Activated CD4-positive, alpha-beta T cell treated with anti-CD3 and anti-CD28 coated beads for 36 hours (primary cell): ENCODE results near the gene MEPCE. TPM values are rescaled to one million over a fixed set of nuclear protein-coding genes. Genes with fewer than 3 reads are reported as not detected.
"Not testable (repeated sequence)": the region's sequence is repeated elsewhere in the genome, so short reads cannot be mapped to it uniquely, and the experiment has no call there.

Source experiments
- ATAC-seq: fragments of 200-7000 bp; cut with Tn5 transposase; one replicate; pipeline ENCODE4 v1.10.0; 2021; ENCODE audit warnings: mild to moderate bottlenecking, moderate library complexity
- CTCF ChIA-PET: fragments of 350-600 bp; sonication (Branson Sonifier 250); formaldehyde crosslinking; loops from one replicate; lab custom pipeline; 2021; ENCODE audit warnings: antibody characterized with exemption; lab: Charles Lee
- POLR2A ChIA-PET: fragments of 350-600 bp; sonication (Branson Sonifier 250); formaldehyde crosslinking; loops from one replicate; lab custom pipeline; 2021; ENCODE audit warnings: antibody characterized with exemption, inconsistent platforms; lab: Charles Lee
- DNase-seq: peaks from one replicate; pipeline ENCODE4 v3.0.0-alpha.2; 2020
- H3K27ac Mint-ChIP-seq: one replicate; pipeline ENCODE4 v1.8.0; 2021; ENCODE audit warnings: mixed read lengths
- H3K27me3 Mint-ChIP-seq: one replicate; pipeline ENCODE4 v1.8.0; 2021; ENCODE audit warnings: mixed read lengths
- H3K36me3 Mint-ChIP-seq: one replicate; pipeline ENCODE4 v1.8.0; 2021; ENCODE audit warnings: low read depth, mixed read lengths
- H3K4me1 Mint-ChIP-seq: one replicate; pipeline ENCODE4 v1.8.0; 2021; ENCODE audit warnings: mixed read lengths
- H3K4me3 Mint-ChIP-seq: one replicate; pipeline ENCODE4 v1.8.0; 2021; ENCODE audit warnings: mild to moderate bottlenecking, moderate library complexity, mixed read lengths
- H3K9me3 Mint-ChIP-seq: one replicate; pipeline ENCODE4 v1.8.0; 2021; ENCODE audit warnings: low read depth, mixed read lengths
- intact Hi-C, 2 experiments: fragments of 100-400 bp; cut with DNase I in 1 of 2; cut with micrococcal nuclease in 1 of 2; formaldehyde crosslinking; loops; one replicate each; pipeline versions ENCODE4 v1.14.2 to v1.15.1; 2022 to 2024; cut with DNase I, micrococcal nuclease
- total RNA-seq, 2 experiments: library from RNA; stranded (reverse); gene quantifications; one replicate each; pipeline ENCODE4 v1.2.3, GENCODE V29; 2021

MEPCE gene
- total RNA-seq, 2 experiments from 2014 or later, result 44.4 to 45.9 TPM

GRCh38 chr7:100434297-100435144 is 4.9 kb downstream of the MEPCE start:
- Mint-ChIP-seq H3K36me3 (peaks cover 54% of the 10 kb centered on the region), H3K4me3 (peak overlapping the region; percentile 89), H3K9me3 (no peaks in the 10 kb centered on the region), H3K4me1 (peaks cover 46% of the 10 kb centered on the region), H3K27ac (peak overlapping the region; percentile 88), H3K27me3 (no peaks in the 10 kb centered on the region)
- ATAC-seq, result no peak
- CTCF ChIA-PET, result interaction anchor here (0.9 to 1.4 kb wide), 4 partner anchors 15 to 272 kb away, joined by 3 to 5 read pairs (median 4); partner anchors contain the start of gene POP7
- DNase-seq, result no peak
- POLR2A ChIA-PET, result interaction anchor here (0.7 to 0.9 kb wide), 3 partner anchors 10 to 152 kb away, joined by 3 to 4 read pairs (median 3); partner anchors contain the start of gene FBXO24
- intact Hi-C loops, result loop anchor here in 1 of 2 experiments (10.0 kb wide), 1 partner anchor 240 kb away; the partner anchor contains the start of gene GNB2

GRCh38 chr7:100435401-100436304 is 6.0 kb downstream of the MEPCE start:
- Mint-ChIP-seq H3K4me1 (peaks cover 43% of the 10 kb centered on the region), H3K27ac (peak overlapping the region; percentile 88), H3K27me3 (no peaks in the 10 kb centered on the region), H3K4me3 (peak overlapping the region; percentile 89), H3K9me3 (no peaks in the 10 kb centered on the region), H3K36me3 (peaks cover 51% of the 10 kb centered on the region)
- peak; percentile 30 for ATAC-seq
- CTCF ChIA-PET, result interaction anchor here (1.0 to 1.4 kb wide), 4 partner anchors 10 to 270 kb away, joined by 3 to 5 read pairs (median 4); partner anchors contain the start of genes POP7 and TSC22D4
- intact Hi-C loops, result loop anchor here (1.0 to 10.0 kb wide), 6 partner anchors 7 to 239 kb away; partner anchors contain the start of genes FBXO24 (in 1 of the 2), GNB2 (in 1 of the 2), LRCH4 (in 1 of the 2) and TSC22D4 (in 1 of the 2)
- POLR2A ChIA-PET, result interaction anchor here (0.7 to 1.5 kb wide), 5 partner anchors 8 to 439 kb away, joined by 3 to 5 read pairs (median 3); partner anchors contain the start of genes POP7 and SRRT
- DNase-seq, result peak; percentile 70

GRCh38 chr7:100437150-100438100 is 7.8 kb downstream of the MEPCE start:
- DNase-seq, result no peak
- Mint-ChIP-seq H3K27ac (peak overlapping the region; percentile 47), H3K27me3 (no peaks in the 10 kb centered on the region), H3K4me1 (peaks cover 26% of the 10 kb centered on the region), H3K9me3 (no peaks in the 10 kb centered on the region), H3K4me3 (peak overlapping the region; percentile 89), H3K36me3 (peaks cover 35% of the 10 kb centered on the region)
- CTCF ChIA-PET, result interaction anchor here (0.6 to 1.0 kb wide), 10 partner anchors 8 to 445 kb away, joined by 3 to 6 read pairs (median 4); partner anchors contain the start of gene TSC22D4
- POLR2A ChIA-PET, result interaction anchor here (0.6 to 1.5 kb wide), 7 partner anchors 9 to 438 kb away, joined by 3 to 5 read pairs (median 4); partner anchors contain the start of genes POP7, SRRT and ZCWPW1
- ATAC-seq, result no peak
- intact Hi-C loops, result loop anchor here in 1 of 2 experiments (2.0 to 10.0 kb wide), 2 partner anchors 13 to 237 kb away; partner anchors contain the start of gene GNB2

GRCh38 chr7:100438172-100438571 is 8.5 kb downstream of the MEPCE start:
- DNase-seq (no peak), ATAC-seq (no peak)
- H3K36me3 Mint-ChIP-seq, result peaks cover 27% of the 10 kb centered on the region
- POLR2A ChIA-PET, result no interaction called here
- CTCF ChIA-PET, result interaction anchor here (0.6 to 0.8 kb wide), 4 partner anchors 15 to 446 kb away, joined by 3 to 6 read pairs (median 4); no protein-coding TSS in a partner anchor
- H3K4me3 Mint-ChIP-seq, result no peak overlapping the region
- H3K27me3 Mint-ChIP-seq, result no peaks in the 10 kb centered on the region
- peaks cover 19% of the 10 kb centered on the region for H3K4me1 Mint-ChIP-seq
- intact Hi-C loops, result loop anchor here in 1 of 2 experiments (10.0 kb wide), 1 partner anchor 237 kb away; the partner anchor contains the start of gene GNB2
- no peak overlapping the region for H3K27ac Mint-ChIP-seq
- H3K9me3 Mint-ChIP-seq, result no peaks in the 10 kb centered on the region

- H3K4me3 Mint-ChIP-seq, H3K9me3 Mint-ChIP-seq, ATAC-seq, H3K27ac Mint-ChIP-seq, H3K27me3 Mint-ChIP-seq, DNase-seq: not testable (repeated sequence)
- H3K36me3 Mint-ChIP-seq, result peaks cover 22% of the 10 kb centered on the region
- peaks cover 13% of the 10 kb centered on the region for H3K4me1 Mint-ChIP-seq
- ChIA-PET POLR2A (interaction anchor here (1.3 kb wide), 1 partner anchor 10 kb away, joined by 3 read pairs; the partner anchor contains the start of gene ZCWPW1), CTCF (interaction anchor here (1.6 kb wide), 1 partner anchor 11 kb away, joined by 5 read pairs; no protein-coding TSS in a partner anchor)
- intact Hi-C loops, result loop anchor here in 1 of 2 experiments (10.0 kb wide), 1 partner anchor 236 kb away; the partner anchor contains the start of gene GNB2
Observed at GRCh38 chr7:100438731-100439130, 9.1 kb downstream of the MEPCE start.

- not testable (repeated sequence) for DNase-seq
Observed at GRCh38 chr7:100439244-100439643, 9.6 kb downstream of the MEPCE start.

GRCh38 chr7:100441641-100442535 is 12.3 kb downstream of the MEPCE start:
- Mint-ChIP-seq H3K27ac (no peak overlapping the region), H3K9me3 (no peaks in the 10 kb centered on the region), H3K4me1 (peaks cover 11% of the 10 kb centered on the region), H3K27me3 (no peaks in the 10 kb centered on the region), H3K4me3 (no peak overlapping the region), H3K36me3 (no peaks in the 10 kb centered on the region)
- POLR2A ChIA-PET, result no interaction called here
- CTCF ChIA-PET, result interaction anchor here (0.6 kb wide), 1 partner anchor 20 kb away, joined by 3 read pairs; no protein-coding TSS in a partner anchor
- no peak for DNase-seq
- intact Hi-C loops, result no loop called here
- ATAC-seq, result no peak

More at GRCh38 chr7:100439244-100439643, 9.6 kb downstream of the MEPCE start:
- H3K4me3 Mint-ChIP-seq, H3K9me3 Mint-ChIP-seq, H3K27me3 Mint-ChIP-seq, ATAC-seq, H3K4me1 Mint-ChIP-seq, H3K27ac Mint-ChIP-seq: not testable (repeated sequence)
- intact Hi-C loops, result loop anchor here in 1 of 2 experiments (10.0 kb wide), 1 partner anchor 236 kb away; the partner anchor contains the start of gene GNB2
- POLR2A ChIA-PET, result interaction anchor here (0.7 to 1.3 kb wide), 2 partner anchors 10 to 61 kb away, joined by 3 to 6 read pairs; partner anchors contain the start of gene ZCWPW1
- peaks cover 16% of the 10 kb centered on the region for H3K36me3 Mint-ChIP-seq
- CTCF ChIA-PET, result interaction anchor here (1.4 to 1.6 kb wide), 2 partner anchors 11 to 120 kb away, joined by 4 to 5 read pairs; no protein-coding TSS in a partner anchor

GRCh38 chr7:100443096-100443840 is 13.6 kb downstream of the MEPCE start:
- ChIA-PET POLR2A (no interaction called here), CTCF (no interaction called here)
- no peaks in the 10 kb centered on the region for H3K36me3 Mint-ChIP-seq
- peaks cover 11% of the 10 kb centered on the region for H3K4me1 Mint-ChIP-seq
- no peak for ATAC-seq
- H3K9me3 Mint-ChIP-seq, result no peaks in the 10 kb centered on the region
- H3K4me3 Mint-ChIP-seq, result no peak overlapping the region
- DNase-seq, result no peak
- intact Hi-C loops, result no loop called here
- H3K27ac Mint-ChIP-seq, result peak overlapping the region; percentile 48
- no peaks in the 10 kb centered on the region for H3K27me3 Mint-ChIP-seq
